22Rv1 (cell line): ENCODE data around the gene IGSF21.

Experiments used
- H3K27ac ChIP-seq: fragments of 450-650 bp; 2 replicates; pipeline ENCODE4 v1.5.1; 2017
- ZFX ChIP-seq: fragments of 450-650 bp; IDR thresholded peaks from 2 replicates; pipeline ENCODE4 v1.6.1; 2017; ENCODE audit warnings: antibody characterized with exemption, borderline replicate concordance
- TF ChIP-seq, protein P1 (sequence below): fragments of 450-650 bp; IDR thresholded peaks from 2 replicates; pipeline ENCODE4 v1.5.1; 2017; ENCODE audit warnings: mild to moderate bottlenecking

The IGSF21 gene

DNA sequence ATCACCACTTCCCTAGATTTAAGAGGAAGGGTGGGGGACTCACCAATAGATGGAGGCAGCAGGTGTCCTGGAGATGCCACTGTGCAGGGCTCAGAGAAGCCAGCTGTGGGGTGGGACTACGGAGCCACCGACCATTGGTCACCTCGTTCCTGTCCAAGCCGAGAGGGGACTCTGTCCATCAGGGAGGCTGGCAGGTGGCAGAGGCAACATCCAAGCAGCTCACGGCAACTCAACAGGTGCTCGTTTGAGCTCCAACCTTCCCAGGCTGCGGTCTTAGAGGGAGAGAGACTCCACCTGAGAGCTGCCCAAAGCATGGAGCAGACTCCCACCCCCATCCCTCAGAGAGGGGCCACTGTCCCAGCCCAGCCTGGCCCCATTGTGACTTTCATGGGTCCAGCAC lies 71.4 kb downstream of the IGSF21 start:
- H3K27ac ChIP-seq, result no peak overlapping the region
- TF ChIP-seq ZFX, result no peak
- TF ChIP-seq, protein P1, sequence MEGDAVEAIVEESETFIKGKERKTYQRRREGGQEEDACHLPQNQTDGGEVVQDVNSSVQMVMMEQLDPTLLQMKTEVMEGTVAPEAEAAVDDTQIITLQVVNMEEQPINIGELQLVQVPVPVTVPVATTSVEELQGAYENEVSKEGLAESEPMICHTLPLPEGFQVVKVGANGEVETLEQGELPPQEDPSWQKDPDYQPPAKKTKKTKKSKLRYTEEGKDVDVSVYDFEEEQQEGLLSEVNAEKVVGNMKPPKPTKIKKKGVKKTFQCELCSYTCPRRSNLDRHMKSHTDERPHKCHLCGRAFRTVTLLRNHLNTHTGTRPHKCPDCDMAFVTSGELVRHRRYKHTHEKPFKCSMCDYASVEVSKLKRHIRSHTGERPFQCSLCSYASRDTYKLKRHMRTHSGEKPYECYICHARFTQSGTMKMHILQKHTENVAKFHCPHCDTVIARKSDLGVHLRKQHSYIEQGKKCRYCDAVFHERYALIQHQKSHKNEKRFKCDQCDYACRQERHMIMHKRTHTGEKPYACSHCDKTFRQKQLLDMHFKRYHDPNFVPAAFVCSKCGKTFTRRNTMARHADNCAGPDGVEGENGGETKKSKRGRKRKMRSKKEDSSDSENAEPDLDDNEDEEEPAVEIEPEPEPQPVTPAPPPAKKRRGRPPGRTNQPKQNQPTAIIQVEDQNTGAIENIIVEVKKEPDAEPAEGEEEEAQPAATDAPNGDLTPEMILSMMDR, result no peak

DNA sequence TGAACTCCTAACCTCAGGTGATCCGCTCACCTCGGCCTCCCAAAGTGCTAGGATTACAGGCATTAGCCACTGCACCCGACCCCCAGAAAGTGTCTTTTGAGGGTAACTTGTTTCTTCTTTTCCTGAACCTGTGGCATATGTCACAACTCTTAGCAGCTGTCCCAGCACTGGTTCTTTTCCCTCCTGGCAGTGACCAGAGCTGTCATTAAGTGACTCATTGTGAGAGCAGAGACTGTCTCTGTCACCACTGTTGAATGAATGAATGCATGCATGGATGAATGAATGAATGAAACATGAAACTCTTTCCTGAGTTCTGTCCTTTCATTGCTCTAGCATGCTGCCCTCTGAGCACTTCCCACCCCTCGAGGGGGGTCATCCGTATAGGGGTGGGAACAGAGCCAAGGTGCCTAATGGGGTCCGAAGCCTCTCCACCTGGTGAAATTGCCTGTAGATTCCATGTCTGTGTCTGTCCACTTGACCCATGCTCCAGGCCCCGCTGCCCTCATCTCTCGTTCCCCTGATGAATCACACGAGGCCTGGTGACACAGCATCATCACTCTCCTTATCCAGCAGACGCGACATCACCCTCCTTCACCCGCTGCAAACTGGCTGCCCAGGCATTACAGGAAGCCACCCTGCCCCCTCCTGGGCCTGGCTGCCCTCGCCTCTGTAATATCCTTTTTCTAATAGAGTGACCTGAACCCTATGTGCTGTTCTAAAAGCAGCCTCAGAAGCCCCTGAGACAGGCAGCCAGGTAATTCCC lies 75.0 kb downstream of the IGSF21 start:
- no peak for TF ChIP-seq ZFX
- TF ChIP-seq, protein P1, result no peak
- H3K27ac ChIP-seq, result no peak overlapping the region

DNA sequence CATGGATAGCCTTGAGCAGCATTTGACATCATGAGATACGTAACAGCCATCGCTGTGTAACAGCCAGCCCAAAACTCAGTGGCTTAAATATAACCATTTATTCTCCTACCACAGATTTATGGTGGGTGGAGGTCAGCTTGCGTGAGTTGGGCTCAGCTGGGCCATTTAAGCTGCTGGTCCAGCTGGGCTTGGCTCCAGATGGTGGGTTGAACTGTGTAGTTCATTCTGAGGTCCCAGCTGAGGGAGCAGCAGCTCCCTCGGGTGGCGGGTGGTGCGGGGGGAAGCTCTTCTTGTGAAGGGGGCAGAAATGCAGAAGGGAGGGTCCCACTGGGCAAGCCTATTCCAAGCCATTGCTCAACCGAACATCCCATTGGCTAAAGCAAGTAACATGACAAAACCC lies 75.9 kb downstream of the IGSF21 start:
- H3K27ac ChIP-seq, result no peak overlapping the region
- TF ChIP-seq ZFX, result no peak
- TF ChIP-seq, protein P1, result no peak

DNA sequence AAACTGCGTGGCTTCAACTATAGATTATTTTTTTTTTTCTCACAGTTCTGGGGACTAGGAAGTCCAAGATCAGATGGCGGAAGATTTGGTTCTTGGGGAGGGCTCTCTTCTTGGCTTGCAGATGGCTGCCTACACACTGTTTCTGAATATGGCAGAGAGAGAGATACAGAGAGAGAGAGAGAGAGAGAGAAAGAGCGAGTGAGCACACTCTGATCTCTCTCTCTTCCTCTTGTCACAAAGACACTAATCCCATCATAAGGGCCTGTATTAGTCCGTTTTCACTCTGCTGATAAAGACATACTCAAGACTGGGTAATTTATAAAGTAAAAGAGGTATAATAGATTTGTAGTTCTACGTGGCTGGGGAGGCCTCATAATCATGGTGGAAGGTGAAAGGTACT lies 79.5 kb downstream of the IGSF21 start:
- no peak for TF ChIP-seq ZFX
- TF ChIP-seq, protein P1, result no peak

DNA sequence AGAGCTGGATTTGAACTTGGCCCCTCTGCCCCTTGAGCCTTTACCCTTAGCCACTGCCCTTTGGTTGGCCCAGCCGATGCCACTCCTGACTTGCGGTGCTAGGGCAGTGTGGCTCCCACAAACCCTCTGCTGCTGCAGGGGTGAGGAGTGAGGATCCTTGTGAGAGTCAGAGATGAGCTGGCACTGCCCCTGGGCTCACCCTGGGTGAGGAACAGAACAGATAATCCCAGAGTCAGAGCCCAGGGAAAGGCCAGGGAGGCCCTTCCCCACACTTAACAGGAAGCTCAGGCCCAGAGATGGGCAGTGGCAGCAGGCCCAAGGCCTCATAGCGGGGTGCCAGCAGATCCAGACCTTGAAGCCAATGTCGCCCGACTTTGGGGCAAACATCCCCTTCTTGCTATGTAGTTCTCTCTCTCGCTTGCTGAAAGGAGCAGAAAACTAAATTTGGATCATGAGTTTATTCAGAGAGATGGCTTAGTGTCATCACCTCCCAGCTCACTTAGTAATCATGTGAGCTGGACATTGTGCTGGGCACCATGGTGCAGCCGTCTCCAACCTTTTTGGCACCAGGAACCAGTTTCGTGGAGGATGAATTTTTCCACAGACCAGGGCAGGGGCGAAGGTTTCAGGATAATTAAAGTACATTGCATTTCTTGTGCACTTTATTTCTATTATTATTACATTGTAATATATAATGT lies 81.4 kb downstream of the IGSF21 start:
- no peak overlapping the region for H3K27ac ChIP-seq

More for the DNA sequence above, 79.5 kb downstream of the IGSF21 start:
- no peak overlapping the region for H3K27ac ChIP-seq

DNA sequence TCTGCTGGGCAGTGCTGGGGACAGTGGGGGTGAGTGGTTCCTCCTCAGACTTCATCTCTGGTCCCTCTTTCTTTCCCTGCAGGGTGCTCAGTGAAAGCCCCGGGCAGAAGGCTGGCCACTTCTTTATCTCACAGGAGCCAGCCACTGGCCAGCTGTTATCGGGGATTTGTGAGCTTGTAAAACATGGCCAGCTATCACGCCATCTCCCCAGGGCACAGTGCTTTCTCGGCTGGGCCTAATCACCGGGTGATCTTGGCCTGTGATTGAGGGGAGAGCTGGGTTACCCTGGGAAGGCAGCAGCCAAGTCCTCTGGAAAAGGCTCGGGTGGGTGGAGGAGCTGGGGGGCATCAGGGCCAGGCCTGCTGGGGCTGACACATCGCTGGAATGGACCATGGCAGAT lies 83.0 kb downstream of the IGSF21 start:
- TF ChIP-seq, protein P1, result no peak
- no peak for TF ChIP-seq ZFX
- H3K27ac ChIP-seq, result no peak overlapping the region

More for the DNA sequence above, 81.4 kb downstream of the IGSF21 start:
- no peak for TF ChIP-seq ZFX
- TF ChIP-seq, protein P1, result no peak

DNA sequence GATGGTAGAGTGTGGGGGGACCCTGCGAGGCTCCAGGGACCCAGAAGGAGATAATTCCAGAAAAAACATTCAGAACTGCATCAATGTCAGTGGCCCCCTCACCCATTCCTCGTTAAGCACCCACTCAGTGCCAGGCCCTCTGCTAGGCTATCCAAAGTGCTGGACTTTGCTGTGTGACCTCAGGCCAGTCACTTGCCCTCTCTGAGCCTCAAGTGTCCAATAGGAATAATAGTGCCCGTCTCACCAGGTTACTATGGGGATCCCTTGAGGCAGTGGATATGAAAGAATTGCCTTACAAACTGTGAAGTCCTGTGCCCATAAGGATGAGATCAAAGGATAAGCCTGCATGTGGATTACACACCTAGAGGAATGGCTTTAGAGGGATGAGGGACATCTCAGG lies 83.4 kb downstream of the IGSF21 start:
- TF ChIP-seq, protein P1, result no peak
- TF ChIP-seq ZFX, result no peak
- H3K27ac ChIP-seq, result no peak overlapping the region
